ENCODE measurements around the gene KIF14.

Gene KIF14, protein sequence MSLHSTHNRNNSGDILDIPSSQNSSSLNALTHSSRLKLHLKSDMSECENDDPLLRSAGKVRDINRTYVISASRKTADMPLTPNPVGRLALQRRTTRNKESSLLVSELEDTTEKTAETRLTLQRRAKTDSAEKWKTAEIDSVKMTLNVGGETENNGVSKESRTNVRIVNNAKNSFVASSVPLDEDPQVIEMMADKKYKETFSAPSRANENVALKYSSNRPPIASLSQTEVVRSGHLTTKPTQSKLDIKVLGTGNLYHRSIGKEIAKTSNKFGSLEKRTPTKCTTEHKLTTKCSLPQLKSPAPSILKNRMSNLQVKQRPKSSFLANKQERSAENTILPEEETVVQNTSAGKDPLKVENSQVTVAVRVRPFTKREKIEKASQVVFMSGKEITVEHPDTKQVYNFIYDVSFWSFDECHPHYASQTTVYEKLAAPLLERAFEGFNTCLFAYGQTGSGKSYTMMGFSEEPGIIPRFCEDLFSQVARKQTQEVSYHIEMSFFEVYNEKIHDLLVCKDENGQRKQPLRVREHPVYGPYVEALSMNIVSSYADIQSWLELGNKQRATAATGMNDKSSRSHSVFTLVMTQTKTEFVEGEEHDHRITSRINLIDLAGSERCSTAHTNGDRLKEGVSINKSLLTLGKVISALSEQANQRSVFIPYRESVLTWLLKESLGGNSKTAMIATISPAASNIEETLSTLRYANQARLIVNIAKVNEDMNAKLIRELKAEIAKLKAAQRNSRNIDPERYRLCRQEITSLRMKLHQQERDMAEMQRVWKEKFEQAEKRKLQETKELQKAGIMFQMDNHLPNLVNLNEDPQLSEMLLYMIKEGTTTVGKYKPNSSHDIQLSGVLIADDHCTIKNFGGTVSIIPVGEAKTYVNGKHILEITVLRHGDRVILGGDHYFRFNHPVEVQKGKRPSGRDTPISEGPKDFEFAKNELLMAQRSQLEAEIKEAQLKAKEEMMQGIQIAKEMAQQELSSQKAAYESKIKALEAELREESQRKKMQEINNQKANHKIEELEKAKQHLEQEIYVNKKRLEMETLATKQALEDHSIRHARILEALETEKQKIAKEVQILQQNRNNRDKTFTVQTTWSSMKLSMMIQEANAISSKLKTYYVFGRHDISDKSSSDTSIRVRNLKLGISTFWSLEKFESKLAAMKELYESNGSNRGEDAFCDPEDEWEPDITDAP (N-terminal part only)

DNA sequence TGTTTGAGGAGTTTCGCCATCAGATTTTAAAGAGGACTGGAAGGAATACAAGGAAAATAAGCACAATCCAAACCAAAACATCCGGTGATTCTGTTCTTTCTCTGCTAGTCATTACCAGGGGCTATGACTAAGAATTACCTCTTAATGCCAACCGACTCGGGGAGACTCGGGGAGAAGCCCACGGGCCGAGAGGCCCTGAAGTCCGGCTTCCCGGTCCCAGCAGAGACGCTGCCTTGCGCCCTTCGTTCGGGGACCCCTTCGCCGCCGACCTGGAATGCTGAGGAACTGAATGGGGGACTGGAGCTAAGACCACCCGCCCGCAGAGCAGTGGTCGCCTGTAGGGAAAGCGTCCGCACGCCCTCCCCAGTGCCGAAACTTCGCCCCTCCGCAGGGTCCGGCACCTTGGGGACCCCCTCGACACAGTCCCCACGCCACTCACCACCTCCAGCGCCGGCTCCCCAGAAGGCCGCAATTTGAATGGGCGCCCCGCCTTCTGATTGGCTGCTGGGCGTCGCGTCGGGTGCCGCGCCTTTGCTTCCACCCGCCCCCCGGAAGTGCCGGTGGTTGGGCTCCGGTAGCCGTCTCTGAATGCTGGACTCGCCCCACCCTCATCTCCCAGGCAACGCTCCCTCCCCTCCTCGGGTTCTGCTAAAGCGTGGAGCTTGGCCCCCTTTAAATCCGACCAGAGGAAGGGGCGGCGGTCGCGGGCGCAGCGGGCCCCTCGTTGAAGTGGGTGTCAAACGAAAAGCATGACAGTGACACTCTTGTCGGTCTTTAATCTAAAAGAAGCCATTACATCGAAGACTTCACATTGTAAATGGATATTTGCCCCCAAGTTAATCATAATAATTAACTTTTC lies at the start of gene KIF14:
TSS of gene KIF14 (minus strand) at position 479 of the 859 bp plus-strand sequence. CDS start 2,028 bp downstream, outside the sequence.
- H3K36me3 Mint-ChIP-seq (ENCODE audit: low read depth) = peaks cover 30% of the 10 kb centered on the region
- peak within 1 kb of the TSS; percentile 92 for H3K27ac Mint-ChIP-seq
- H3K4me1 Mint-ChIP-seq (ENCODE audit: low read depth) = peaks cover 45% of the 10 kb centered on the region
- no peaks in the 10 kb centered on the region for H3K9me3 Mint-ChIP-seq
- no peaks in the 10 kb centered on the region for H3K27me3 Mint-ChIP-seq (ENCODE audit: low read depth)
- H3K4me3 Mint-ChIP-seq = peak within 1 kb of the TSS; percentile 95
- peak; percentile 93 for DNase-seq (ENCODE audit: low spot score)

DNA sequence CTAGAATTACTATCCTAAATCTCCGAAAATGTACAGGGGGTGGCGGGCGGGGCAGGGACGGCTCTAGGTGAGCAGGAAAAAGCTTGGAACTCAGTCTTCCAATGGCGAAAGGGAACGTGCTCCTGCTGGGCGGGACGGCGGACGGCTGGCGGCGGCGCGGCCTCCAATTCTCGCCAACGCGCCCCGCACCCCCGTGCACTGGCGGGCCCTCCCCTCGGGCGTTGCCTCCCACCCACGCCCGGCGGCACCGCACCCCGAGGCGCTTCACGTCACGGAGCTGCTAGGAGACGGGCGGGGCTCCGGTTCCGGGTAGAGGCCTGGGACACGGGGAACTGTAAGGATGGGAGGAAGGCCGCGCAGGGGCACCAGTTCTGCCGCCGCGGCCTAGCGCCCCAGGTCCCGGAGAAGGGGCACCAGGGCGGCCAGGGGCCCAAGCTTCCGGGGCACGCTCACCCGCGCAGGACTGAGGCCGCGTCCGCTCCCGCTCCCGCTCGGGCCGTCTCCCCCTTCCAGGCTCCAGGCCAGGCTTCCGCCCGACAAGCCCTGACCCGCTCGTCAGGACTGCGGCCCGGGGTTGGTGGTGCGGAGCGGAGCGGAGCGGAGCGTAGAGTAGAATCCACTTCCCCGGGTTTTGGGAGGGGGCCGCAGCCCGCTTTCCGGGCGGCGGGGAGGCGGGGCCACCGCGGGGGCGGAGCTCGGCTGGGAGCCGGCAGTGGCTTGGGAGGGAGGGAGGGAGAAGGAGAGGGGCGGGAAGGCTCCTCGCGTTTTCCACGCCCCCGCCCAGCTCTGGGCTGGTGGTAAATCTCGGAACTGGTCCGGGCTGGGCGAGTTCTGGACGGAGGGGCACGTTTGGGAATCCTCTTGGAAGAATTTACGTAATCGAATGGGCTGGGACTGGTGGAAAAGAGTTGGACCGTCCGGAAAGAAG lies 49.0 kb upstream of the KIF14 start, which contains the start of gene DDX59:
TSS of gene DDX59 (minus strand) at position 594 of the 928 bp plus-strand sequence. CDS start 3,167 bp downstream, outside the sequence.
- Mint-ChIP-seq H3K9me3 (no peaks in the 10 kb centered on the region), H3K27ac (peak within 1 kb of the TSS; percentile 96), H3K4me1 (ENCODE audit: low read depth) (peaks cover 28% of the 10 kb centered on the region), H3K36me3 (ENCODE audit: low read depth) (peaks cover 18% of the 10 kb centered on the region), H3K4me3 (peak within 1 kb of the TSS; percentile 96), H3K27me3 (ENCODE audit: low read depth) (no peaks in the 10 kb centered on the region)
- DNase-seq (ENCODE audit: low spot score) = peak; percentile 94

GRCh38 chr1:200668514-200669313 lies 48.2 kb upstream of the KIF14 start:
- Mint-ChIP-seq H3K4me1 (ENCODE audit: low read depth) (peaks cover 25% of the 10 kb centered on the region), H3K27me3 (ENCODE audit: low read depth) (no peaks in the 10 kb centered on the region)
- no peak for DNase-seq (ENCODE audit: low spot score)

GRCh38 chr1:200666309-200666708 lies 45.8 kb upstream of the KIF14 start:
- peaks cover 42% of the 10 kb centered on the region for H3K36me3 Mint-ChIP-seq (ENCODE audit: low read depth)
- DNase-seq (ENCODE audit: low spot score) = no peak
- peaks cover 27% of the 10 kb centered on the region for H3K4me1 Mint-ChIP-seq (ENCODE audit: low read depth)
- no peaks in the 10 kb centered on the region for H3K9me3 Mint-ChIP-seq
- no peak overlapping the region for H3K4me3 Mint-ChIP-seq
- no peaks in the 10 kb centered on the region for H3K27me3 Mint-ChIP-seq (ENCODE audit: low read depth)
- no peak overlapping the region for H3K27ac Mint-ChIP-seq

More at GRCh38 chr1:200668514-200669313, 48.2 kb upstream of the KIF14 start:
- H3K4me3 Mint-ChIP-seq = peak overlapping the region; percentile 82
- no peaks in the 10 kb centered on the region for H3K9me3 Mint-ChIP-seq
- H3K27ac Mint-ChIP-seq = peak overlapping the region; percentile 83
- peaks cover 27% of the 10 kb centered on the region for H3K36me3 Mint-ChIP-seq (ENCODE audit: low read depth)

GRCh38 chr1:200665861-200666260 lies 45.3 kb upstream of the KIF14 start:
- Mint-ChIP-seq H3K36me3 (ENCODE audit: low read depth) (peaks cover 44% of the 10 kb centered on the region), H3K4me3 (no peak overlapping the region), H3K27me3 (ENCODE audit: low read depth) (no peaks in the 10 kb centered on the region), H3K4me1 (ENCODE audit: low read depth) (peaks cover 24% of the 10 kb centered on the region), H3K27ac (no peak overlapping the region), H3K9me3 (no peaks in the 10 kb centered on the region)
- no peak for DNase-seq (ENCODE audit: low spot score)

GRCh38 chr1:200660719-200661118 lies 40.2 kb upstream of the KIF14 start:
- Mint-ChIP-seq H3K27ac (no peak overlapping the region), H3K4me3 (no peak overlapping the region), H3K36me3 (ENCODE audit: low read depth) (peaks cover 68% of the 10 kb centered on the region), H3K9me3 (no peaks in the 10 kb centered on the region), H3K4me1 (ENCODE audit: low read depth) (peaks cover 10% of the 10 kb centered on the region), H3K27me3 (ENCODE audit: low read depth) (no peaks in the 10 kb centered on the region)
- no peak for DNase-seq (ENCODE audit: low spot score)

GRCh38 chr1:200659269-200659668 lies 38.7 kb upstream of the KIF14 start:
- H3K4me3 Mint-ChIP-seq = no peak overlapping the region
- peaks cover 15% of the 10 kb centered on the region for H3K4me1 Mint-ChIP-seq (ENCODE audit: low read depth)
- H3K9me3 Mint-ChIP-seq = no peaks in the 10 kb centered on the region
- no peak overlapping the region for H3K27ac Mint-ChIP-seq
- peaks cover 61% of the 10 kb centered on the region for H3K36me3 Mint-ChIP-seq (ENCODE audit: low read depth)
- no peaks in the 10 kb centered on the region for H3K27me3 Mint-ChIP-seq (ENCODE audit: low read depth)
- DNase-seq (ENCODE audit: low spot score) = no peak

DNA sequence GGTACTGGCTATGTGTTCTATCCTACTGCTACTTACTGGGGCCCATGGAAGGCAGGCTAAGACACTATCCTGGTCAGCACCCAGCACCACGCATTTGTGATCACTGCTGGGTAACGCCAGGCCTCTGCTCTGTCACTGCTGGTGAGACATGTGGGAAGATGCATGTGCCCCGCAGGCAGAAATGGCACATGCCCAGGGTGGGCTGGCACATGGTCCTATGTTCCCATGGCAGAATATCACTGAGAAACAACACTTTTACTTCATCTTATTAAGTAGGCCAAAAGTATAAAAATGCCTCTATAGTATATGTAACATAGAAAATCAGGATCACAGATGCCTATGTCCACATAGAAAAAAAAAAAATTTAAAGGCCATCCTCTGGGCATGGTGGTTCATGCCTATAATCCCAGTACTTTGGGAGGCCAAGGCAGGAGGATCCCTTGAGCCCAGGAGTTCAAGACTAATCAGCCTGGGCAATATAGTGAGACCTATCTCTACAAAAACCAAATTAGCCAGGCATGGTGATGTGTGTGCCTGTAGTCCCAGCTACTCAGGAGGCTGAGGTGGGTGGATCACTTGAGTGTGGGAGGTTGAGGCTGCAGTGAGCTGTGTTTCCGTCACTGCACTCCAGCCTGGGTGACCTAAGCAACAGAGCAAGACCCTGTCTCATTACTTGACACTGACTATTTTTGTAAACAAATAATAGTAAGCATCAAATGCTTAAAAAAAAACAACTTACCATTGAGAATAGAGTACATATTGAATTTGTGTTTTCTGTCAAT lies 37.7 kb upstream of the KIF14 start:
- peaks cover 59% of the 10 kb centered on the region for H3K36me3 Mint-ChIP-seq (ENCODE audit: low read depth)

GRCh38 chr1:200654660-200655059 lies 34.1 kb upstream of the KIF14 start:
- H3K4me3 Mint-ChIP-seq = no peak overlapping the region
- DNase-seq (ENCODE audit: low spot score) = no peak
- H3K27ac Mint-ChIP-seq = peak overlapping the region; percentile 50
- H3K36me3 Mint-ChIP-seq (ENCODE audit: low read depth) = peaks cover 40% of the 10 kb centered on the region
- H3K9me3 Mint-ChIP-seq = no peaks in the 10 kb centered on the region
- no peaks in the 10 kb centered on the region for H3K27me3 Mint-ChIP-seq (ENCODE audit: low read depth)
- H3K4me1 Mint-ChIP-seq (ENCODE audit: low read depth) = peaks cover 21% of the 10 kb centered on the region

More for the DNA sequence above, 37.7 kb upstream of the KIF14 start:
- peaks cover 21% of the 10 kb centered on the region for H3K4me1 Mint-ChIP-seq (ENCODE audit: low read depth)
- H3K27me3 Mint-ChIP-seq (ENCODE audit: low read depth) = no peaks in the 10 kb centered on the region
- H3K9me3 Mint-ChIP-seq = no peaks in the 10 kb centered on the region
- H3K27ac Mint-ChIP-seq = no peak overlapping the region
- no peak for DNase-seq (ENCODE audit: low spot score)
- H3K4me3 Mint-ChIP-seq = no peak overlapping the region

GRCh38 chr1:200653022-200653462 lies 32.5 kb upstream of the KIF14 start:
- DNase-seq (ENCODE audit: low spot score) = peak; percentile 20
- Mint-ChIP-seq H3K27me3 (ENCODE audit: low read depth) (no peaks in the 10 kb centered on the region), H3K27ac (peak overlapping the region; percentile 76), H3K4me1 (ENCODE audit: low read depth) (peaks cover 21% of the 10 kb centered on the region), H3K36me3 (ENCODE audit: low read depth) (peaks cover 39% of the 10 kb centered on the region), H3K9me3 (no peaks in the 10 kb centered on the region), H3K4me3 (peak overlapping the region; percentile 52)

- H3K4me1 Mint-ChIP-seq (ENCODE audit: low read depth) = peaks cover 21% of the 10 kb centered on the region
- H3K27me3 Mint-ChIP-seq (ENCODE audit: low read depth) = no peaks in the 10 kb centered on the region
- no peak overlapping the region for H3K27ac Mint-ChIP-seq
- DNase-seq (ENCODE audit: low spot score) = no peak
- peaks cover 36% of the 10 kb centered on the region for H3K36me3 Mint-ChIP-seq (ENCODE audit: low read depth)
- no peaks in the 10 kb centered on the region for H3K9me3 Mint-ChIP-seq
- no peak overlapping the region for H3K4me3 Mint-ChIP-seq
Observed at GRCh38 chr1:200652378-200652777, 31.8 kb upstream of the KIF14 start.
